CD4-positive, alpha-beta memory T cell (primary cell): Measurements from ENCODE around the gene LYPD6. TPM values are rescaled to one million over a fixed set of nuclear protein-coding genes. Genes with fewer than 3 reads are reported as not detected.
"Not testable (repeated sequence)": the region's sequence is repeated elsewhere in the genome, so short reads cannot be mapped to it uniquely, and the experiment has no call there.

Experiments used
- CTCF ChIA-PET: fragments of 350-600 bp; sonication (Branson Sonifier 250); formaldehyde crosslinking; loops from one replicate; lab custom pipeline; 2021; ENCODE audit warnings: inconsistent platforms; ENCODE audit not compliant: partially characterized antibody; lab: Charles Lee
- POLR2A ChIA-PET: fragments of 350-600 bp; sonication (Branson Sonifier 250); formaldehyde crosslinking; loops from one replicate; lab custom pipeline; 2021; ENCODE audit not compliant: partially characterized antibody; lab: Charles Lee
- DNase-seq, 5 donors: peaks; one replicate each; pipeline versions ENCODE4 v3.0.0 to v3.0.0-alpha.2; 2020 to 2022; ENCODE audit warnings: mixed read lengths in 1 of 5
- H3K27ac ChIP-seq: one replicate; pipeline ENCODE4 v1.7.0; 2013; ENCODE audit warnings: low read depth, low read length
- H3K27me3 ChIP-seq: 2 replicates; pipeline ENCODE4 v1.7.0; 2013; ENCODE audit warnings: mild to moderate bottlenecking, low read length, moderate library complexity; ENCODE audit not compliant: insufficient read depth
- H3K36me3 ChIP-seq: 2 replicates; pipeline ENCODE4 v1.7.0; 2013; ENCODE audit warnings: mild to moderate bottlenecking, low read length, moderate library complexity; ENCODE audit not compliant: insufficient read depth
- H3K4me1 ChIP-seq: 2 replicates; pipeline ENCODE4 v1.7.0; 2013; ENCODE audit warnings: mild to moderate bottlenecking, low read length, moderate library complexity; ENCODE audit not compliant: insufficient read depth
- H3K4me3 ChIP-seq, 2 donors: one replicate each; pipeline ENCODE4 v1.7.0; 2013; ENCODE audit warnings: low read length in 2 of 2, mild to moderate bottlenecking in 1 of 2
- H3K9me3 ChIP-seq, 2 donors: one replicate each; pipeline ENCODE4 v1.7.0; 2013; ENCODE audit warnings: low read length in 2 of 2, control low read depth in 1 of 2; ENCODE audit not compliant: control insufficient read depth in 1 of 2
- H3K27ac Mint-ChIP-seq, 7 donors: one replicate each; pipeline ENCODE4 v1.8.0; 2020 to 2021; ENCODE audit warnings: mixed read lengths in 7 of 7, mild to moderate bottlenecking in 6 of 7, inconsistent platforms in 3 of 7, moderate library complexity in 3 of 7
- H3K27me3 Mint-ChIP-seq, 2 donors: one replicate each; pipeline ENCODE4 v1.8.0; 2020 to 2021; ENCODE audit warnings: mixed read lengths in 2 of 2
- H3K36me3 Mint-ChIP-seq, 2 donors: one replicate each; pipeline ENCODE4 v1.8.0; 2020 to 2021; ENCODE audit warnings: mixed read lengths in 2 of 2, inconsistent platforms in 1 of 2, mild to moderate bottlenecking in 1 of 2
- H3K4me1 Mint-ChIP-seq, 4 donors: one replicate each; pipeline ENCODE4 v1.8.0; 2020 to 2021; ENCODE audit warnings: mixed read lengths in 4 of 4, mild to moderate bottlenecking in 1 of 4
- H3K4me3 Mint-ChIP-seq, 8 donors: one replicate each; pipeline ENCODE4 v1.8.0; 2020 to 2021; ENCODE audit warnings: mixed read lengths in 8 of 8, mild to moderate bottlenecking in 7 of 8, moderate library complexity in 6 of 8, inconsistent platforms in 3 of 8
- H3K9me3 Mint-ChIP-seq, 8 donors: one replicate each; pipeline ENCODE4 v1.8.0; 2020 to 2021; ENCODE audit warnings: mixed read lengths in 8 of 8, mild to moderate bottlenecking in 5 of 8, inconsistent platforms in 3 of 8, moderate library complexity in 1 of 8
- intact Hi-C: fragments of 100-400 bp; cut with micrococcal nuclease; formaldehyde crosslinking; loops from one replicate; pipeline ENCODE4 v1.15.1; 2023
- polyA plus RNA-seq, 2 donors: library from polyadenylated mRNA; unstranded; fragments of 300-500 nt; fragmentation: Illumina TruSeq; gene quantifications; one replicate each; pipeline ENCODE4 v1.2.3, GENCODE V29; 2021
- total RNA-seq, 2 experiments: library from RNA; stranded (reverse); gene quantifications; one replicate each; pipeline ENCODE4 v1.2.3, GENCODE V29; 2021

LYPD6 gene
- total and polyA plus RNA-seq, 4 experiments from 2014 or later, result not detected

DNA sequence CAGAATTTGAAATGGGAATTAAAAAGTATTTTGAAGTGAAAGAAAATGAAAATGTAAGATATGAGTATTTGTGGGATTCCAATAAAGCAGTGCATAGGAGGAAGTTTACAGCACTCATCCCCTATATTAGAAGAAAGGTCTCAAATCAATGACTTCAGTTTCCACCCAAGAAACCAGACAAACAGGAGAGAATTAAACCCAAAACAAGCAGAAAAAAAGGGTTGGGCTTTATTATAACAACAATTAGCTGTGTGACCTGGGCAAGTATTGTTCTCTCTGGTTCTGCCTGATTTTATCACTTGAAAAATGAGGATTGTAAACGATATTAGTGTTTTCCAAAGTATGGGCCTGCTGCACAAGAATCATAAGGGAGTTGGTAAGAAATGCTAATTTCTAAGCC, 18.3 kb upstream of the LYPD6 start:
- POLR2A ChIA-PET, result no interaction called here
- no peak overlapping the region for H3K4me3 ChIP-seq
- CTCF ChIA-PET, result interaction anchor here (1.2 to 3.8 kb wide), 4 partner anchors 11 to 295 kb away, joined by 3 to 18 read pairs (median 4); no protein-coding TSS in a partner anchor
- no peaks in the 10 kb centered on the region for H3K9me3 ChIP-seq
- H3K27ac Mint-ChIP-seq, result no peak overlapping the region
- peaks cover 0 to 4% (median 2%) of the 10 kb centered on the region in 4 donors for H3K4me1 Mint-ChIP-seq
- H3K9me3 Mint-ChIP-seq, result no peaks in the 10 kb centered on the region
- peaks cover 3% of the 10 kb centered on the region for H3K4me1 ChIP-seq
- H3K36me3 Mint-ChIP-seq, result no peaks in the 10 kb centered on the region
- no peaks in the 10 kb centered on the region for H3K36me3 ChIP-seq
- DNase-seq, result no peak
- no peak overlapping the region for H3K27ac ChIP-seq
- no peak overlapping the region for H3K4me3 Mint-ChIP-seq
- intact Hi-C loops, result loop anchor here (10.0 kb wide), 1 partner anchor 267 kb away; no protein-coding TSS in a partner anchor
- H3K27me3 ChIP-seq, result no peaks in the 10 kb centered on the region
- peaks cover 13 to 14% of the 10 kb centered on the region in 2 donors for H3K27me3 Mint-ChIP-seq

DNA sequence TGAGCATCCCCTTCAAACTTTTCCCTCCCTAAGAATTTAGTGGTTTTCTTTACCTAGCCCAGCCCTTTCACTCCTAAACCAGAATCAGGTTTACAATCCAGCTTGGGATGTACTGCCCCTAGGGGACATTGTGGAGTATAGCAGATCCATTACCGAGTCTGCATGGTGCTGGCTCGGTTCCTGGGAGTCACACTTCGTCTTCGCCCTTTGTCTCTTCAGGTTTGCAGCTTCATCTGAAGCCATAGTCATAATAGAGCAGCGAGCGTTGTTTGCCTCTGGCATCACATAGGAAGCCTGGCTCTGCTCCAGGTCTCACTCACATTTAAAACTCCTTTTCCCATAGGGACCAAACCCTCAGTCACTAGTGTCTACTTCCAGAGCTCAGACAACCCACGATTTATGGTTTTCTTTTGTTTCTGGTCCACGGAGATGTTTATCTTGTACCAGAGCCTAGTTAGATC, 16.8 kb upstream of the LYPD6 start:
- Mint-ChIP-seq H3K4me3 (peak overlapping the region in 3 of 8 donors; percentile 6 to 20 (median 12)), H3K27ac (no peak overlapping the region), H3K9me3 (peaks cover 0 to 4% (median 0%) of the 10 kb centered on the region in 8 donors), H3K27me3 (peaks cover 13 to 17% of the 10 kb centered on the region in 2 donors), H3K4me1 (peaks cover 0 to 6% (median 2%) of the 10 kb centered on the region in 4 donors), H3K36me3 (no peaks in the 10 kb centered on the region)
- intact Hi-C loops, result loop anchor here (1.0 to 10.0 kb wide), 2 partner anchors 269 to 296 kb away; no protein-coding TSS in a partner anchor
- Histone ChIP-seq H3K4me3 (no peak overlapping the region), H3K27me3 (no peaks in the 10 kb centered on the region), H3K4me1 (peaks cover 3% of the 10 kb centered on the region), H3K9me3 (no peaks in the 10 kb centered on the region), H3K36me3 (no peaks in the 10 kb centered on the region), H3K27ac (no peak overlapping the region)
- POLR2A ChIA-PET, result no interaction called here
- peak in 2 of 5 donors; percentile 2 to 6 for DNase-seq
- CTCF ChIA-PET, result interaction anchor here (1.2 to 3.8 kb wide), 3 partner anchors 9 to 296 kb away, joined by 4 to 18 read pairs (median 5); no protein-coding TSS in a partner anchor

GRCh38 chr2:149314687-149315086, 15.7 kb upstream of the LYPD6 start:
- Mint-ChIP-seq H3K4me3 (no peak overlapping the region), H3K27ac (no peak overlapping the region), H3K36me3 (no peaks in the 10 kb centered on the region), H3K27me3 (peaks cover 13 to 17% of the 10 kb centered on the region in 2 donors), H3K4me1 (peaks cover 0 to 6% (median 2%) of the 10 kb centered on the region in 4 donors), H3K9me3 (peaks cover 0 to 7% (median 0%) of the 10 kb centered on the region in 8 donors)
- intact Hi-C loops, result loop anchor here (10.0 kb wide), 1 partner anchor 270 kb away; no protein-coding TSS in a partner anchor
- DNase-seq, result no peak
- Histone ChIP-seq H3K4me1 (peaks cover 3% of the 10 kb centered on the region), H3K27ac (no peak overlapping the region), H3K36me3 (no peaks in the 10 kb centered on the region), H3K9me3 (no peaks in the 10 kb centered on the region), H3K4me3 (no peak overlapping the region), H3K27me3 (no peaks in the 10 kb centered on the region)
- POLR2A ChIA-PET, result no interaction called here
- CTCF ChIA-PET, result interaction anchor here (3.8 kb wide), 1 partner anchor 297 kb away, joined by 18 read pairs; no protein-coding TSS in a partner anchor

DNA sequence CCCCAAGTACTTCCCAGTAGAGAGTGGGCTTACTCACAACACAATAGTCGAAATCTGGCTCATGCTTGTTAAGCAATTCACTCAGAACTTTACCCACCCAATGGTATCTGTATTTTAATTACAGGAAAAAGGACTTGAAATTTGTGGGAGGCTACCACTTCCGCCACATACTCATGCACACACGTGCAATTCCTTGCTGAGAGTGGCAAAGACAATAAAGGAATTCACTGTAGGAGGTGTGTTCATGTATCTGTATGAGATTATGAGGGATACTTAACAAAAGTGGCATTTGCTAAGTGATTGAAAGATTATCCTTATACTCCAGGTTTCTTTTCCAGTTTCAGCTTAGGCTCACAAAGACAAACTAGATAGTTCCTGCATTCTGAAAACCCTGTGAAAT, 14.9 kb upstream of the LYPD6 start:
- peaks cover 0 to 6% (median 2%) of the 10 kb centered on the region in 4 donors for H3K4me1 Mint-ChIP-seq
- intact Hi-C loops, result loop anchor here (10.0 kb wide), 1 partner anchor 271 kb away; no protein-coding TSS in a partner anchor
- Histone ChIP-seq H3K36me3 (no peaks in the 10 kb centered on the region), H3K9me3 (no peaks in the 10 kb centered on the region), H3K4me1 (peaks cover 3% of the 10 kb centered on the region), H3K4me3 (no peak overlapping the region), H3K27me3 (no peaks in the 10 kb centered on the region), H3K27ac (no peak overlapping the region)
- POLR2A ChIA-PET, result no interaction called here
- CTCF ChIA-PET, result no interaction called here
- H3K9me3 Mint-ChIP-seq, result peaks cover 0 to 10% (median 0%) of the 10 kb centered on the region in 8 donors
- H3K27me3 Mint-ChIP-seq, result peaks cover 13 to 17% of the 10 kb centered on the region in 2 donors
- no peak overlapping the region for H3K27ac Mint-ChIP-seq
- no peak overlapping the region for H3K4me3 Mint-ChIP-seq
- no peaks in the 10 kb centered on the region for H3K36me3 Mint-ChIP-seq
- DNase-seq, result no peak

DNA sequence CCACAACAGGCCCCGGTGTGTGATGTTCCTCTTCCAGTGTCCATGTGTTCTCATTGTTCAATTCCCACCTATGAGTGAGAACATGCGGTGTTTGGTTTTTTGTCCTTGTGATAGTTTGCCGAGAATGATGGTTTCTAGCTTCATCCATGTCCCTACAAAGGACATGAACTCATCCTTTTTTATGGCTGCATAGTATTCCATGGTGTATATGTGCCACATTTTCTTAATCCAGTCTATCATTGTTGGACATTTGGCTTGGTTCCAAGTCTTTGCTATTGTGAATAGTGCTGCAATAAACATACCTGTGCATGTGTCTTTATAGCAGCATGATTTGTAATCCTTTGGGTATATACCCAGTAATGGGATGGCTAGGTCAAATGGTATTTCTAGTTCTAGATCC, 11.8 kb upstream of the LYPD6 start:
- H3K36me3 Mint-ChIP-seq, H3K9me3 ChIP-seq, H3K4me3 Mint-ChIP-seq, H3K4me3 ChIP-seq, H3K4me1 ChIP-seq, DNase-seq, H3K4me1 Mint-ChIP-seq, H3K27ac Mint-ChIP-seq, CTCF ChIA-PET, H3K27ac ChIP-seq, POLR2A ChIA-PET, H3K36me3 ChIP-seq, H3K27me3 ChIP-seq: not testable (repeated sequence)
- intact Hi-C loops, result loop anchor here (10.0 kb wide), 1 partner anchor 274 kb away; no protein-coding TSS in a partner anchor
- Mint-ChIP-seq H3K27me3 (peaks cover 7 to 21% of the 10 kb centered on the region in 2 donors), H3K9me3 (peaks cover 0 to 10% (median 0%) of the 10 kb centered on the region in 8 donors)

- Histone ChIP-seq H3K27ac (no peak overlapping the region), H3K36me3 (no peaks in the 10 kb centered on the region), H3K9me3 (no peaks in the 10 kb centered on the region), H3K4me1 (no peaks in the 10 kb centered on the region), H3K27me3 (no peaks in the 10 kb centered on the region), H3K4me3 (no peak overlapping the region)
- Mint-ChIP-seq H3K27me3 (peaks cover 4 to 22% of the 10 kb centered on the region in 2 donors), H3K4me1 (peaks cover 0 to 2% (median 0%) of the 10 kb centered on the region in 4 donors), H3K4me3 (no peak overlapping the region), H3K9me3 (peaks cover 0 to 10% (median 0%) of the 10 kb centered on the region in 8 donors), H3K27ac (no peak overlapping the region), H3K36me3 (no peaks in the 10 kb centered on the region)
- DNase-seq, result no peak
- CTCF ChIA-PET, result no interaction called here
- intact Hi-C loops, result no loop called here
- POLR2A ChIA-PET, result no interaction called here
These were observed 10.0 kb upstream of the LYPD6 start for GRCh38 chr2:149320362-149320761.

GRCh38 chr2:149329068-149329467, 1.3 kb upstream of the LYPD6 start:
- no peak overlapping the region for H3K27ac ChIP-seq
- peak overlapping the region in 2 of 8 donors; percentile 14 to 55 for H3K4me3 Mint-ChIP-seq
- ChIA-PET POLR2A (no interaction called here), CTCF (no interaction called here)
- H3K4me1 ChIP-seq, result no peaks in the 10 kb centered on the region
- H3K27ac Mint-ChIP-seq, result no peak overlapping the region
- H3K9me3 Mint-ChIP-seq, result peaks cover 0 to 8% (median under 1%) of the 10 kb centered on the region in 8 donors
- peaks cover 0 to 4% of the 10 kb centered on the region in 2 donors for H3K36me3 Mint-ChIP-seq
- no peak for DNase-seq
- no peaks in the 10 kb centered on the region for H3K9me3 ChIP-seq
- no peak overlapping the region for H3K4me3 ChIP-seq
- peaks cover 0 to 12% (median 3%) of the 10 kb centered on the region in 4 donors for H3K4me1 Mint-ChIP-seq
- H3K27me3 Mint-ChIP-seq, result peaks cover 35 to 41% of the 10 kb centered on the region in 2 donors
- H3K27me3 ChIP-seq, result peaks cover 5% of the 10 kb centered on the region
- H3K36me3 ChIP-seq, result no peaks in the 10 kb centered on the region
- intact Hi-C loops, result no loop called here
